H9 (cell line): ENCODE measurements around the gene SEC61A1. TPM values are rescaled to one million over a fixed set of nuclear protein-coding genes. Genes with fewer than 3 reads are reported as not detected.

Experiments
- DNase-seq: peaks from one replicate; pipeline ENCODE4 v3.0.0-alpha.2; 2017
- H2AFZ ChIP-seq: one replicate; pipeline ENCODE4 v1.6.1; 2013; ENCODE audit warnings: mild to moderate bottlenecking, low read length, control low read depth, moderate library complexity
- H2AK5ac ChIP-seq: 2 replicates; pipeline ENCODE4 v1.6.1; 2013; ENCODE audit warnings: low read length, control low read depth, mixed read lengths; ENCODE audit not compliant: insufficient read length
- H2BK120ac ChIP-seq: one replicate; pipeline ENCODE4 v1.6.1; 2013; ENCODE audit warnings: low read depth, mild to moderate bottlenecking, low read length, control low read depth, inconsistent platforms; ENCODE audit not compliant: poor library complexity, severe bottlenecking
- H2BK12ac ChIP-seq: 2 replicates; pipeline ENCODE4 v1.6.1; 2013; ENCODE audit warnings: low read length, control low read depth, mixed read lengths, low read depth; ENCODE audit not compliant: insufficient read length
- H2BK15ac ChIP-seq: 2 replicates; pipeline ENCODE4 v1.6.1; 2013; ENCODE audit warnings: low read depth, low read length, control low read depth
- H2BK20ac ChIP-seq: one replicate; pipeline ENCODE4 v1.6.1; 2013; ENCODE audit warnings: low read depth, mild to moderate bottlenecking, low read length, control low read depth, inconsistent platforms; ENCODE audit not compliant: poor library complexity, severe bottlenecking
- H2BK5ac ChIP-seq: 2 replicates; pipeline ENCODE4 v1.6.1; 2013; ENCODE audit warnings: low read length, control low read depth, mixed read lengths; ENCODE audit not compliant: insufficient read length
- H3K14ac ChIP-seq: 2 replicates; pipeline ENCODE4 v1.6.1; 2013; ENCODE audit warnings: low read length, control low read depth; ENCODE audit not compliant: insufficient read depth
- H3K18ac ChIP-seq: 2 replicates; pipeline ENCODE4 v1.6.1; 2013; ENCODE audit warnings: low read depth, mild to moderate bottlenecking, mixed read lengths, low read length, control low read depth; ENCODE audit not compliant: insufficient read length
- H3K23ac ChIP-seq: 2 replicates; pipeline ENCODE4 v1.6.1; 2013; ENCODE audit warnings: low read length, control low read depth, mixed read lengths, low read depth; ENCODE audit not compliant: insufficient read length
- H3K23me2 ChIP-seq: 2 replicates; pipeline ENCODE4 v1.6.1; 2013; ENCODE audit warnings: low read depth, mild to moderate bottlenecking, mixed read lengths, low read length, control low read depth; ENCODE audit not compliant: insufficient read length, poor library complexity, severe bottlenecking
- H3K27ac ChIP-seq: 2 replicates; pipeline ENCODE4 v1.5.1; 2013; ENCODE audit warnings: low read length, control low read depth, mixed read lengths, low read depth; ENCODE audit not compliant: insufficient read length
- H3K27me3 ChIP-seq: 2 replicates; pipeline ENCODE4 v1.6.1; 2013; ENCODE audit warnings: low read length, control low read depth, inconsistent platforms; ENCODE audit not compliant: insufficient read depth
- H3K4ac ChIP-seq: 2 replicates; pipeline ENCODE4 v1.6.1; 2013; ENCODE audit warnings: low read depth, mild to moderate bottlenecking, control low read depth, inconsistent platforms, low read length, moderate library complexity
- H3K4me1 ChIP-seq: 2 replicates; pipeline ENCODE4 v1.6.1; 2013; ENCODE audit warnings: low read length, control low read depth, inconsistent platforms; ENCODE audit not compliant: insufficient read depth
- H3K4me2 ChIP-seq: 2 replicates; pipeline ENCODE4 v1.6.1; 2013; ENCODE audit warnings: low read length, control low read depth, mixed read lengths; ENCODE audit not compliant: insufficient read length, insufficient read depth
- H3K56ac ChIP-seq: 2 replicates; pipeline ENCODE4 v1.6.1; 2013; ENCODE audit warnings: low read depth, mild to moderate bottlenecking, mixed read lengths, low read length, control low read depth; ENCODE audit not compliant: insufficient read length
- H3K79me1 ChIP-seq: 2 replicates; pipeline ENCODE4 v1.6.1; 2013; ENCODE audit warnings: low read depth, mild to moderate bottlenecking, moderate library complexity, low read length, control low read depth, inconsistent platforms; ENCODE audit not compliant: insufficient read depth, poor library complexity, severe bottlenecking
- H3K79me2 ChIP-seq: 2 replicates; pipeline ENCODE4 v1.6.1; 2013; ENCODE audit warnings: low read length, control low read depth, inconsistent platforms; ENCODE audit not compliant: insufficient read depth
- H3K9ac ChIP-seq: 2 replicates; pipeline ENCODE4 v1.6.1; 2013; ENCODE audit warnings: low read length, control low read depth, mixed read lengths; ENCODE audit not compliant: insufficient read length; ENCODE audit errors: extremely low read depth
- H3K9me3 ChIP-seq: one replicate; pipeline ENCODE4 v1.6.1; 2013; ENCODE audit warnings: low read depth, low read length, inconsistent platforms; ENCODE audit not compliant: control insufficient read depth
- H3T11ph ChIP-seq: one replicate; pipeline ENCODE4 v1.6.1; 2013; ENCODE audit warnings: mild to moderate bottlenecking, low read length, control low read depth, inconsistent platforms
- H4K20me1 ChIP-seq: one replicate; pipeline ENCODE4 v1.6.1; 2013; ENCODE audit not compliant: control insufficient read depth, insufficient read length, insufficient read depth
- H4K5ac ChIP-seq: 2 replicates; pipeline ENCODE4 v1.6.1; 2013; ENCODE audit warnings: low read depth, mild to moderate bottlenecking, mixed read lengths, low read length, control low read depth; ENCODE audit not compliant: insufficient read length
- H4K8ac ChIP-seq: replicated peaks from 2 replicates; pipeline ENCODE4 v1.6.1; 2013; ENCODE audit warnings: low read length, control low read depth, mixed read lengths, low read depth; ENCODE audit not compliant: insufficient read length
- H4K91ac ChIP-seq: 2 replicates; pipeline ENCODE4 v1.6.1; 2013; ENCODE audit warnings: low read depth, mild to moderate bottlenecking, moderate library complexity, mixed read lengths, low read length, control low read depth; ENCODE audit not compliant: insufficient read length
- H3K27ac Mint-ChIP-seq, 3 experiments: 2 replicates in 2 of 3; 3 replicates in 1 of 3; pipeline ENCODE4 v1.8.0; 2020 to 2021; ENCODE audit warnings: mixed read lengths in 3 of 3, mild to moderate bottlenecking in 1 of 3, moderate library complexity in 1 of 3
- H3K27me3 Mint-ChIP-seq: 2 replicates; pipeline ENCODE4 v1.8.0; 2021; ENCODE audit warnings: low read depth, mild to moderate bottlenecking, moderate library complexity, mixed read lengths
- H3K36me3 Mint-ChIP-seq, 3 experiments: 2 replicates in 2 of 3; 3 replicates in 1 of 3; pipeline ENCODE4 v1.8.0; 2020 to 2021; ENCODE audit warnings: low read depth in 3 of 3, mixed read lengths in 3 of 3; ENCODE audit not compliant: insufficient read depth in 1 of 3
- H3K4me1 Mint-ChIP-seq, 2 experiments: 2 replicates each; pipeline ENCODE4 v1.8.0; 2020; ENCODE audit warnings: mixed read lengths in 2 of 2
- H3K4me3 Mint-ChIP-seq, 2 experiments: 2 replicates in 1 of 2; 3 replicates in 1 of 2; pipeline ENCODE4 v1.8.0; 2020 to 2021; ENCODE audit warnings: mild to moderate bottlenecking in 2 of 2, mixed read lengths in 2 of 2, moderate library complexity in 1 of 2
- H3K9me3 Mint-ChIP-seq, 2 experiments: 2 replicates in 1 of 2; 3 replicates in 1 of 2; pipeline ENCODE4 v1.8.0; 2020; ENCODE audit warnings: mild to moderate bottlenecking in 2 of 2, mixed read lengths in 2 of 2, moderate library complexity in 1 of 2
- WGBS: extraction: QIAGEN DNeasy Blood & Tissue Kit; methylation state at CpG from one replicate; pipeline ENCODE4 v1.1.7; 2013; ENCODE audit warnings: missing lambda C conversion rate, low lambda C conversion rate, mixed read lengths; ENCODE audit not compliant: insufficient read length; ENCODE audit errors: extremely low coverage; 5-methylcytosine and 5-hydroxymethylcytosine counted together
- total RNA-seq: library from RNA; stranded (reverse); gene quantifications from 2 replicates; pipeline ENCODE4 v1.2.1, GENCODE V29; 2021
- TF ChIP-seq, protein P1 (sequence below): fragments of 200-600 bp; sonication (generic); conservative IDR thresholded peaks from 3 replicates; pipeline ENCODE4 v1.8.0; 2021; ENCODE audit warnings: antibody characterized with exemption, mild to moderate bottlenecking

The SEC61A1 gene
- total RNA-seq, 1 experiment from 2014 or later: 146 TPM

GRCh38 chr3:128054367-128054766 lies 2.1 kb downstream of the SEC61A1 start:
- Histone ChIP-seq H3K79me2 (peaks cover 10% of the 10 kb centered on the region; the same call in 1 of the 2 replicates), H3K79me1 (peaks cover 7% of the 10 kb centered on the region), H3K4me2 (peak overlapping the region; percentile 99), H2BK12ac (no peak overlapping the region), H3K23me2 (peaks cover 10% of the 10 kb centered on the region), H3T11ph (no peak overlapping the region), H2BK5ac (no peak overlapping the region), H3K27me3 (no peaks in the 10 kb centered on the region), H4K5ac (no peak overlapping the region), H2BK20ac (no peak overlapping the region), H3K9me3 (no peaks in the 10 kb centered on the region), H3K56ac (no peak overlapping the region), H3K18ac (no peak overlapping the region), H3K4ac (no peak overlapping the region), H4K91ac (no peak overlapping the region), H4K8ac (no peak overlapping the region), H3K4me1 (no peaks in the 10 kb centered on the region), H2AFZ (no peak overlapping the region), H2BK15ac (no peak overlapping the region), H3K9ac (no peak overlapping the region), H2BK120ac (no peak overlapping the region), H3K14ac (no peak overlapping the region), H2AK5ac (no peak overlapping the region), H3K27ac (no peak overlapping the region), H4K20me1 (no peaks in the 10 kb centered on the region), H3K23ac (no peak overlapping the region)
- WGBS: no CpG with 5 or more reads among the region's 3 CpGs
- H3K4me1 Mint-ChIP-seq: peaks cover 20 to 26% of the 10 kb centered on the region in 2 experiments
- peaks cover 20 to 61% (median 54%) of the 10 kb centered on the region in 3 experiments; a peak in 6 of 7 replicates for H3K36me3 Mint-ChIP-seq
- H3K27ac Mint-ChIP-seq: 0 out of 7 replicates have a peak overlapping the region, but pooled peaks of 1 of the 3 experiments have one; percentile 35
- H3K27me3 Mint-ChIP-seq: no peaks in the 10 kb centered on the region
- TF ChIP-seq, protein P1, sequence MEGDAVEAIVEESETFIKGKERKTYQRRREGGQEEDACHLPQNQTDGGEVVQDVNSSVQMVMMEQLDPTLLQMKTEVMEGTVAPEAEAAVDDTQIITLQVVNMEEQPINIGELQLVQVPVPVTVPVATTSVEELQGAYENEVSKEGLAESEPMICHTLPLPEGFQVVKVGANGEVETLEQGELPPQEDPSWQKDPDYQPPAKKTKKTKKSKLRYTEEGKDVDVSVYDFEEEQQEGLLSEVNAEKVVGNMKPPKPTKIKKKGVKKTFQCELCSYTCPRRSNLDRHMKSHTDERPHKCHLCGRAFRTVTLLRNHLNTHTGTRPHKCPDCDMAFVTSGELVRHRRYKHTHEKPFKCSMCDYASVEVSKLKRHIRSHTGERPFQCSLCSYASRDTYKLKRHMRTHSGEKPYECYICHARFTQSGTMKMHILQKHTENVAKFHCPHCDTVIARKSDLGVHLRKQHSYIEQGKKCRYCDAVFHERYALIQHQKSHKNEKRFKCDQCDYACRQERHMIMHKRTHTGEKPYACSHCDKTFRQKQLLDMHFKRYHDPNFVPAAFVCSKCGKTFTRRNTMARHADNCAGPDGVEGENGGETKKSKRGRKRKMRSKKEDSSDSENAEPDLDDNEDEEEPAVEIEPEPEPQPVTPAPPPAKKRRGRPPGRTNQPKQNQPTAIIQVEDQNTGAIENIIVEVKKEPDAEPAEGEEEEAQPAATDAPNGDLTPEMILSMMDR: no peak
- peak overlapping the region in 1 of 2 experiments; percentile 92; a peak in 1 of 5 replicates for H3K4me3 Mint-ChIP-seq
- no peaks in the 10 kb centered on the region; a peak in 1 of 5 replicates for H3K9me3 Mint-ChIP-seq
- DNase-seq: no peak
